Activated CD4-positive, CD25-positive, alpha-beta regulatory T cell (primary cell): ENCODE results near the gene ITGA3.
"Not testable (repeated sequence)": the region's sequence is repeated elsewhere in the genome, so short reads cannot be mapped to it uniquely, and the experiment has no call there.

Experiments
- DNase-seq, 4 experiments: peaks; one replicate each; lab custom pipeline; 2025; lab: John Stamatoyannopoulos, UW

Gene ITGA3

DNA sequence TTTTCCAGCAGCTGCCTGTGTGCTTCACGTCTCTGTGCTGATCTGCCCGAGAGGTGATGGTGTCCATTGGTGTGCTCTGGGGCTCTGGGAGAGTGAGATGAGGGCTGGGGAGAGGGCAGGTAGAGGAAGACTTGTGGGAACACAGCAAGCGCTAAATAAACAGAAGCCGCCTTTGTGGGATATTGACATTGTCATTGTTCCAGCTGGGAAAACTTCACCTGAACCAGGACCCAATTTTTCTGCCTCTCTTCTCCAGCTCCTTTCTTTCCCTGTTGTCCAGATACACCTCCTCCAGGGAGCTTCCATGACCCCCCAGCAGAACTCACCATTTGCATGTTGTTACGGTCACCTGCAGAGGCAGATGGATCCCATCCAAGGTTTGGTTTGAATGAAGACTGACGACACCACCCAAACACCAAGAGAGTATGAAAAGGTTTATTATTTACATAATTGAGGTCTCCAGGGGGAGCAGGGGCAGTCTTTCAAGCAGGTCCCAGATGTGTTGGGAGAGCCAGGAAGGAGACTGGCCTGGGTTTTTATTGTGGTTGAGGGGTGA lies 3.6 kb upstream of the ITGA3 start:
- no peak for DNase-seq

DNA sequence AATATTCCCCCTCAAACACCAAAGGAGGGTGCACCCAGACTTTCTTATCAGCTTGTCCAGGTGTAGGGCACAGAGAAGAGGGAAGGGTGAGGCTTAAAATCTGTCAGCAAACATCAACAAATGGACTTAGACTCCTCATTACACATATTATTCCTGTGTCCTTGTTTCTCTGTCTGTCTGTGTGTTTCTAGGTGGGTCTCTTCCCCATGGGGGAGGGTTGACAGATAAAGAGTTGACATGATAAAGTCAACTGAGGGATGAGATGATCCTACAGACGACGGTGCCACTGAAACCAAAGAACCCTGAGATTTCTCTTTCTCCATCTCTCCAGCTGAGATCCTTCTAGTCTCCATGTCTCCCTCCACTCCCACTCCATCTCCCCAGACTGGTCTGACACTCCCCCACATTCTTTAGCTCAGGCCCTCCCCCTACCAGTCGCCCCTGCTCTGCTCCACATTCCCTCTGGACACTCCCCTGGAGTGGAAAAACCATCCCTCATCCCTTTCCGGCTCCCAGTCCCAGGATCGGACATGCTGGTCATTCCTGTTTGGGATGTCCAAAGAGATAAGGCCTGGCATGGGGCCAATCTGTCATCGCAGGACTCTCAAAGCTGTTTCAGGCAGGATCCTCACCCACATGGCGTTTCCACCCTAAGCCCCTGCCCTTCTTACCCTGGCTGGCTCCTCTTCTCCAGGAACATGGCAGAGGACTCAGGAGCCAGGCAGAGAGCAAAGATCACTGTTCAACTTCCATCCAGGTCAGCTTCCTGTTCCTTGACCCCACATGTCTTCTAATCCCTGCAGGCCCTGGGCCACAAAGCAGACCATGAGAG lies 2.9 kb upstream of the ITGA3 start:
- no peak for DNase-seq

DNA sequence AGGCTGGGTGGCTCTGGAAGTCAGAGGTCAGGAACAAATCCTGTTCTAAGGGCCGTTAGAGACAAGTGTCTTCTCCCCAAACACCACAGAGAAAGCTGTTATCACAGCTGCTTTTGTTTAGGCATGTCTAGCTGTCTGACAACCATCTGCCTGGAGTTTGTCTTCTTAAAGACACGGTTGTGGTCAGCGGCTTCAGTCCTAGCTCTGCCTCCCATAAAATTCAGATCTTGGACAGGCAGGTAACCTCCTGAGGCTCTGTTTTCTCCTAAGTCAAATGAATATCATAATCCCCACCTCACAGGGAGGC lies 2.3 kb upstream of the ITGA3 start:
- DNase-seq: no peak

DNA sequence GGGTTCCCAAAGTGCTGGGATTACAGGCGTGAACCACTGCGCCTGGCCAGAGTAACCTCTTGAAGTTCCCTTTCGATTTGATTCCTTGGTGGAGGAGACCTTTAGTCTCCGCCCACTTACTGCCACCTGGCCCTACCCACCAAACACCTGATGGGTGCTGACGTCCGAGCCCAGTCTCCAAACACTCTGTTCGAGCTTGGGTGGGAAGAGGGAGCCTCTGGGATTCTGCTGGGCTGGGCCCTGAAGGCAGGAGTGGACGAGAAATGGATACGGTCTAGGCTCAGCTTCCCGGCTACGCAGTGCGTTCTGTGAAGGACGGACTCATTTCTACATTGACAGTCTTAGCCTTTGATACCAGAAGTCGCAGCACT lies 870 bp upstream of the ITGA3 start:
- no peak for DNase-seq

DNA sequence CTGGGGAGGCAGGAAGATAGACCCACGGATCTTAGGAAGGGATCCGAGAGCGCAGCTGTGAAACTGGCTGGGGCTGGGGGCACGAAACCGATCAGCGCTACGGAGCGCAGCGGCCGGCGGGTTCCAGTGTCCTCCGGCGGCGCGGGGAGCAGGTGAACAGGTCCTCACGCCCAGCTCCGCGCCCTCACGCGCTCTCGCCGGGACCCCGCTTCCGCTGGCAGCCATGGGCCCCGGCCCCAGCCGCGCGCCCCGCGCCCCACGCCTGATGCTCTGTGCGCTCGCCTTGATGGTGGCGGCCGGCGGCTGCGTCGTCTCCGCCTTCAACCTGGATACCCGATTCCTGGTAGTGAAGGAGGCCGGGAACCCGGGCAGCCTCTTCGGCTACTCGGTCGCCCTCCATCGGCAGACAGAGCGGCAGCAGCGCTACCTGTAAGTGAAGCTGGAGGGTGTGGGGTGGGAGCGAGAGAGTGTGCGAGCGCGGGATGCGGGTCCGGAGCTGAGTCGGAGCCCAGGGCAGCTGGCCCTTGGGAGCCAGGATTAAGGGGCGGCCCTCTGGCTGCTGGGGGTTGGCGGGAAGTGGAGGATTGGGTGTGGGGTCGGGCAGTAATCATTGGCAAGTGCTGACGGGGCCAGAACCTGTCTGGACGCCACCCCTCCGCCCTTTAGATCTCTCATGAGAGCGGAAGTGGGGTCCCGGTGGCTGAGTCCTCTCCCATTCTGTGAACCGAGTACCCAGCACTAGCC lies 479 bp downstream of the ITGA3 start:
- DNase-seq: peak; percentile 21 to 43 (median 30)

DNA sequence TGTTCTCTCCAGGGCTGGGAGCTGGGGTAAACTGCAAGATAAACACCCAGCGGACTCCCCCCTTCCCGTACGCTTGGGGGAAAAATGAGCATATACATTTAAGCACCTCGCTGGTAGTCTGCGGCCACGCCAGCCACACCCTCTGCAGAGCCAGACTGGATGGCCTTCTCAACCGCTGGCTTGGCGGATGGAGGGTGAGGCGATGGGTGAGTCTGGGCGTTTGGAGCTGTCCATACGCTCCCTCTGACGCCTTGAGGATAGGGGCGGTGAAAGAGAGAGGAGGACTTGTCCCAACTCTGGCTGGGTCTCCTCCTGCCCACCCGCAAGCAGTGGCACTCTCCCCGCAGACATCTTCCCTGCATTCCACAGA lies 1.0 kb downstream of the ITGA3 start:
- DNase-seq: no peak

DNA sequence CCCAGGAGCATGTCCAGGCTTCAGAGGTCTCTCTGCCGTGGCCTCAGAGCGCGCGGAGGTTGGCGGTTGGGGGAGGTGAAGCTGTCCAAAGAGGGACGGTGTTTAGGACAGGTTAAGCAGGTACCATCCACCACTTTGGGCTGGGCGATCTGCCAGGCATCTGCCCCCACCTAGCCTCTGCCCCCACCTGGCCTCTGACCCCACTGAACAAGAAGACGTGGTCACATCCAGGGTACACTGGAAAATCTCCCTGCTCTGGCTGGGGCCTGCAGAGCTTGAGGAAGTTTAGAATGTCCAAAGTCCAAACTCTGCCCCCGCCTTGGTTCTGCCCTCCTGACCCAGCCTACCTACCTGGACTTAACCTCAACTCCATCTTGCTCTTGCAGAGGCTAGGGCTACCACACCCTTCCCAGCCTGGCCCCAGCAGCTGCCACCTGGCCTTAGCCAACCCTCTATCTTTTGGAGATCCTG lies 1.6 kb downstream of the ITGA3 start:
- no peak for DNase-seq

DNA sequence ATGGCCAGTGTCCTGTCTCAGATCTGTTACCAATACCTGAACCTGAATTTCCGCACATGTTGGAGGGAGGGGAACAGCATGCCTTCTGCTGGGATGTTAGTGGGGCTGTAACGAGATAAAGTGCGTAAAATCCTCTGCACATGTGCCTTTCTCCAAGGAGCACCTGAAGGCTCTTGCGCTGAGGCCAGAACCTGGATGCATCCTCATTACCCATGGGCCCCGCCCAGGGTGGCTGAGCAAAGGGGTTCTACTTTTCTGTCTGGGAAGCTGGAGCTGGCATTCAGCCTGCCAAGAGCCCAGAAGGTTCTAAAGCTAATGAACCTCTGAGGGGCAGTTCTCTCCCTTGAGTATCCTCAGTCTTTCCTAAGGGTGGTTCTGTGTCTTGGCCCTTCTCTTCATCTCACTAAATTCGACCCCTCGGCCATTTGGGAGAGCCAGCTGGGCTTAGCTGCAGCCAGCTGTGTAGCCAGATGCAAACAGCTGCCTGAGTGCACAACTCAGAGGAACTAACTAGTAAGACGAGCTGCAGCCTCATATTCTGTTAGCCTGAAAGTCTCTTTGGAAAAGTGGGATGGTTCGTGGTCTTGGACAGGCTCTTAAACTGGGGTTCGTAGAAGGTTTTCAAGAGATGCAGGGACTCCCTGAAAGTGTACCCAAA lies 2.5 kb downstream of the ITGA3 start:
- no peak for DNase-seq

DNA sequence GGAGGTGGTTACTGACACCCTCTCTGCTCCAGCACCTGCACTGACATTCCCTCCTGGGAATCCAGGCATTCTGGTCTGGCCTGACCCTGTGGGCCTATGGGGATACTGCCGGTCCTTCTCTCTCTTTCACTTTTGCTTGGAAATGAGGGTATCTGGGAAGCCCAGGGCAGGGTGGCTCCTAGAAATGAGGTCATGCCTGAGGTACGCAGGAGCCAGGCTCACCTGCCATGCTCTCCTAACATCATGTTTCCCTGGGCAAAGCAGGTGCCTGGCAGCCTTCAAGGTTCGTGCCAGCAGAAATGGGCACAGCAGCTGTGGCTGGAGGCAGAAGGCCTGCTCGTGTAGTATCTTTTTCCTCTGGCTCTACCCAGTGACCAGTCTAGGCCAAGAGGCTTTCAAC lies 3.3 kb downstream of the ITGA3 start:
- DNase-seq: no peak

DNA sequence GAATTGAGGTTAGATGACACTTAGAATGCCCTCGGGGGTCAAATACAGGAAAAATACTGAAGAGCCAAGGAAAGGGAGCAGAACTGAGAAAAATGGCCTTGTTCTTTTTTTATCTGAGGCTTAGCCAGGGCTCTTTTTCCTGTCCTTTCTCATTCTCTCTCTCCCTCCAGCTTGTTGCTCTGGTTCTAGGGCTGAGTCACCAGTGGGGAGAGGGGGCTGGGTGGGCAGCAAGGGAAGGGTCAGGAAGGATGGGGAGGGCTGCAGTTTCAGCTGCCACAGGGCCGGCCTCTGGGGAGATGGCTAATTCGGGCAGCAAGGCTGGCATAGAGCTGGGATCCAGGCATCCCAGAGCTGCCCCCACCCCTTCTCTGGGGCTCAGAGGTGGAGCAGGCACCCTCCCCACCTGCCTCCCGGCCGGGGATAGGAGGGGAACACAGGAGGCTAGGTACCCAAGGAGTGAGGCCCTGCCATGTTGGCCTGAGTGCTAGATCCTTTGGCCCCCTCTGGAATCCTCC lies 3.9 kb downstream of the ITGA3 start:
- DNase-seq: no peak

DNA sequence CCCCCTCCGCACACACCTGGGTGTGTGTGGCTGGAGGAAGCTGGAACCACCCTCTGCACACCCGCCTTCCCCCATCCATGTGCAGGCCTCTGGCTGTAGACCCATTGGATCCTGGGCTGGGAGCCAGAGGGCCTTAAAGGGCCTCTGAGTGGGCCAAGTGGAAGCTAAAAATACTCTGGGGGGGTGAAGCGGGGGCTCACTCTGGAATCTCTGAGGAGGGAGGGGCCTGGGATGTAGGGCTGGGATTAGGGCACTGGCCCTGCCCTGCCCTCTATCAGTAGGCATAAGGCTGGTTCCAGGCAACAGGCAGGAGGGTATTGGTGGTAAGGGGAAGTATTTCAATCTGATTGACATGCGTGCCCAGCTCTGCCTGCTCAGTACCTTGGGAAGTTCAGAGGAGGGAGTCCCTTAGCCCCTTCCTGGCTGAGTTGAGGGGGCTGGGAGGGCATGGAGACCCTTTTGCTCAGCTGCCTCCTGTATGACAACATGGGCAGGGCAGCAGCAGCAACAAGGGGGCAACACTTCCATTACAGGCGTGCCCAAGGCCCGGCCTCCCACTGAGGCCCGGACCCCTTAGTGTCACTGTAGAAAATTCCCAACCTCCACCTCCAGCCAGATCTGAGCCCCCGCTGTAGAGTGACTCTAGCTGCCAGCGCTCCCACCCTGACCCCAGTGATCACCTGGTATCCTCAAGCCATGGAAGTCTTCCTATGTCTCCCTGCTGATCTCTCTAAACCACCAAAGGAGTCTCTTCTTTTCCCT lies 5.2 kb downstream of the ITGA3 start:
- no peak for DNase-seq

DNA sequence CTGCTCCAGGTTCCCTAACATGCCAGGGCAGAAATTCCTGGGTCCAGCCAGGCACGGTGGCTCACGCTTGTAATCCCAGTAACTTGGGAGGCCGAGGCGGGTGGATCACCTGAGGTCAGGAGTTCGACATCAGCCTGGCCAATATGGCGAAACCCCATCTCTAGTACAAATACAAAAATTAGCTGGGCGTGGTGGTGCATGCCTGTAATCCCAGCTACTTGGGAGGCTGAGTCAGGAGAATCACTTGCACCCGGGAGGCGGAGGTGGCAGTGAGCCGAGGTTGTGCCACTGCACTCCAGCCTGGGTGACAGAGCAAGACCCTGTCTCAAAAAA lies 5.8 kb downstream of the ITGA3 start:
- DNase-seq: not testable (repeated sequence)

DNA sequence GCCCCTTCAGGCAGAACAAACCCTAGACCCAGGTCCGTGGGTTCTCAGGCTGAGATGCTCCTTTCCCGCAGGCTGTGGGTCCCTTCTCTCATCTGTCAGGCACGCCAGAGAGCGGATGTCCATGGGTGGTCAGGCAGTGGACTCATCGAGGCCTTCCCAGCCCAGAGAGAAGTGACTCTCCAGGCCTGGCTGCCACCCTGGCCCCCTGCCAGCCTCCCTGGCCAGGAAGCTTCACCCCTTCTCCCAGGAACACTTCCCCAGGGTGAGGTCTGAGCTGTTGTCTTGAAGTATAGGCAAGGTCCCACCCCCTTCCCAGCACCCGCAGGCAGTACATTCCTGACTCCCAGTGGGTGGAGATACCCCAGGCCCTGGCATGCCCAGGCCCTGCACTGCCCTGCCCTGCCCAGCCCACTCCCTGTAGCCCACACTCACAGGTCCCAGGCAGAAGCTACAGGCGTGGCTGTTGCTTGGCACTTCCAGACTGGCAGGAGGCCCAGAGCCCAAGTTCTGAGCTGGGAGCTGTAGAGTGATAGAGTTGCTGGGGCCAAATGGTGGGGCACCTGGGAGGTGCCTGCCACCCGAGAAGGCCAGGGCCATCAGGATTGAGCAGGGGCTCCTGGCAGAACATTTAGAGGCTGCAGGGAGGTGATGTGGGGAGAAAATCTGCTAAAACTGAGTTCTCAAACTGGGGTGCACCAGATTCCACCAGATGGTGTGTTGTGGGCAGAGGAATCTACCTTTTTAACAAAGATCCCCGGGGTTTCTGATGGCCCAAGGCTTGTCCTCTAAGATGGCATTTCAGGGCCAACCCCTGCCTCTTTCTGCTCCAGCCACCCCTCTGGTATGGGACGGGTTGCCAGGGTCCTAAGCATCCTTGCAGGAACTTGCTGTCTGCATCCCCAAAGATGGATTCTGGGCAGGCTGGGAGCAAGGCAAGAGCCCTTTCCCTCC lies 6.7 kb downstream of the ITGA3 start:
- no peak for DNase-seq

DNA sequence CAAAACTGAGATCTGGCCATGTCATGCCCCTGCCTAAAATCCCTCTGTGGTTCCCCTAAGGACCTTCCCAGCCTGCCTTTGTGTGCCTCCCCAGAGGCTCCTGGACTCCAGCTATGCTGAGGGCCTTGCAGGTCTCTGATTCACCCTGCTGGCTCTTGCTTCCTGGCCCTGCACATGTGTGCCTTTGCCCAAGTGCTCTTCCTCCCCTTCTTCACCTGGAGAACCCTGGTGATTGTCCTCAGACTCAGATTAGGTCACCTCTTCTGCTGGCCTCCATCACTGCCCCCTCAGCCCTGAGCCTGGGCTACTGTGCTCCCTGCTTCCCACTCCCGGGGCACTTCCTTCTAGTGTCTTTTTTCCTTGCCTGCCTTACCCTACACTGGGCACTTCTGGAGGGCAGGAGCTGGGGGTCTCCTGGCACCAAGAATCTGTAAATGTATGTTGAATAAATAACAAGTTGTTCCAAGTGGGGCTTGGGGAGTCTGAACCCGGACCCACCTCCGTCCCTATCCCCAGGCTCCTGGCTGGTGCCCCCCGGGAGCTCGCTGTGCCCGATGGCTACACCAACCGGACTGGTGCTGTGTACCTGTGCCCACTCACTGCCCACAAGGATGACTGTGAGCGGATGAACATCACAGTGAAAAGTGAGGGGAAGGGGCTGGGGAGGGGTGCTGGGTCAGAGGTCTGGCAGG lies 7.8 kb downstream of the ITGA3 start:
- no peak for DNase-seq

DNA sequence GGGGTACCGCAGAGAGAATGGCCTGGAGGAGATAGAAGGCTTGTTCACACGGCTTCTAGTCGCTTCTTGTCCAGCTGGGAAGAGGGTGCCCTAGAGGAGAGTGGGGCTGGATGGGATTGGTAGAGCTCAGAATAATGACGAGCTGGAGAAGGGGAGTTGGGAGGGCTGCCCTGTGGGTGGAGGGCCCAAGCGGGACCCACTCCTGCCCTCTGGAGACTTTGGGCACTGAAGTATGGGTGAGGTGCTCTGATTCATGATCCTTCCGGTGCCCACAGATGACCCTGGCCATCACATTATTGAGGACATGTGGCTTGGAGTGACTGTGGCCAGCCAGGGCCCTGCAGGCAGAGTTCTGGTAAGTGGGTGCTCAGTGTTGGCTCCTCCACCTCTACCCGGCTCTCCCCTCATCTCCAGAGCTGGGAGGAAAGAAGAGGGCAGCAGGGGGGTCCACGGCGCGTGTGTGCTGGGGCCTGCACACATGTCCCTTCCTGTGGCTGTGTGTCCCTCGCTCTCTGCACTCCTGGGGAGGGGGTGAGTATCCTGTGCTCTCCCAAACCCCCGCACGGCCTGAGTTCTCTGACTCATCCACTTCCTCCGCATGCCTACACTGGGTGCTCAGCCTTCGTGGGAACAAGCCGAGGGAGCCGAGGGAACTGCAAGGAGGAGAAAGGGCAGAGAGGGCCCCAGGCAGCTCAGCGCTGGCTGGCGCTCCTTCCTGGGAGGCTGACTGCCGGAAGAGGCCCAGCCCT lies 8.5 kb downstream of the ITGA3 start:
- DNase-seq: no peak

DNA sequence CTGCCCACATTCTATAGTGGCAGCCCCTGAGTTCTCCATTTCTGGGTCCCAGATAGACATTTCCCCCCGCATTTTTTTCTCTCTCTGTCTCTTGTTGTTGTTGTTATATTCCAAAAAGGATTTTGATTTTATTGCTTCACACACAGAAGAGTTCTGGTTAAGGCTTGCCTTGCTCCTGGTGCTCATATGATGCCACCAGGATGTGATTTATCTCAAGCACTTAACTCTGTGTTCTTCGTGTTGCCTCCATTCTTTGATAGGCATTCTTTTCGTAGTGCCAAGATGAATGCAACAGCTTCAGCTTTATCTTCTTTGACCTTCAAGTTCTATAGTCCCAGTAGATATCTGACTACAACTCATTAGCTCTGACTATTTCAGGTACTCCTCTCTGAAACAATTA lies 9.1 kb downstream of the ITGA3 start:
- DNase-seq: no peak

DNA sequence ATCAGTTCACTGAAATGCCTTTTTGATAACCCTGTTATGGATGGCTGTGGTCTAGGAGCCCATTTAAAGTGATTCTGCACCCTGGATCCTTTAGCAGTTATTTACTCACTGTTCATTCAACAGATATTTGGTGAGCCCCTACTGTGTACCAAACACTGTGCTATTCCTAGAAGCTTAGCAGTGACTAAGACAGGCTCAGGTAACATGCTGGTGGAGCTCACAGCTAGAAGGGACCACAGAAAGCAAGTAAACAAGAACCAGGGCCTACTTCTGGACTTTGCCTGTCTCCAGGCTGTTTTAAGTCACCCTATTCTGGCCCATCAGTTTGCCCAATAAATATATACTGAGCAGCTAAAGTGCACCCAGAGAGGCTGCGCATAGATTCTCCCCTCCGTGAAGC lies 11.1 kb downstream of the ITGA3 start:
- DNase-seq: no peak

DNA sequence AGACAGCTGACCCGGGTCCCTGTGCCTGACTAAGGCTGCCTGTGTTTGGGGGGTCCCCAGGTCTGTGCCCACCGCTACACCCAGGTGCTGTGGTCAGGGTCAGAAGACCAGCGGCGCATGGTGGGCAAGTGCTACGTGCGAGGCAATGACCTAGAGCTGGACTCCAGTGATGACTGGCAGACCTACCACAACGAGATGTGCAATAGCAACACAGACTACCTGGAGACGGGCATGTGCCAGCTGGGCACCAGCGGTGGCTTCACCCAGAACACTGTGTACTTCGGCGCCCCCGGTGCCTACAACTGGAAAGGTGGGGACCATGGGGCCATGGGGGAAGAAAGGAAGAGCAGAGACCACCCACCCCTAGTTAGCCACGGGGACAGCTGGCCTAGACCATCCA lies 12.1 kb downstream of the ITGA3 start:
- no peak for DNase-seq

DNA sequence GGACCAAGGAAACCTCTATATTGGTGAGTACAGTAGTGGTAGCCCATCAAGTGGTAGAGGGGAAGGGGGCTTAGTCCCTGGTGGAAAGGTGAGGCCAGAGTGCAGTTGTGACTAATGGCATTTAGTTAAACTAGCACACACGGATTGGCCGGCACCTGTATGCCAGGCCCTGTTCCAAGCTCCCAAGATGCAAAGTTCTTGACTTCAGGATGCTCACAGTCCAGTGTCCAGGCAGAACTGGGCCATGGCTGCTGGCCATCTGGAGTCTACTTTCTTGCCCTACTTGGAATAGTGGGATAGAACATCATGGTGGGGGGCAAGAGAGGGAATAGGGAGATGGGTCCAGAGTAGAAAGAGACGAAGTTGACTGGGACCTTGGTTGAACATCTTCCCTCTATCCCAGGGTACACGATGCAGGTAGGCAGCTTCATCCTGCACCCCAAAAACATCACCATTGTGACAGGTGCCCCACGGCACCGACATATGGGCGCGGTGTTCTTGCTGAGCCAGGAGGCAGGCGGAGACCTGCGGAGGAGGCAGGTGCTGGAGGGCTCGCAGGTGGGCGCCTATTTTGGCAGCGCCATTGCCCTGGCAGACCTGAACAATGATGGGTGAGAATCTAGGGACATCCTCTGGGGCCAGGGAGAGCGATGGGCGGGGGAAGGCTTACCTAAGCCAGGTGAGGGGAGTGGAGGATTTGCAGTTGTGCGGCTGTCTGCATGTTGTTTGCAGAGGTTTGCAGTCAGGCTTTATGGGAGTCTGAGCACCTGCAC lies 15.2 kb downstream of the ITGA3 start:
- no peak for DNase-seq
